ENCODE data around the gene BMP7.
"Not testable (repeated sequence)": the region's sequence is repeated elsewhere in the genome, so short reads cannot be mapped to it uniquely, and the experiment has no call there.

BMP7 gene

GRCh38 chr20:57209413-57209812 lies 57.0 kb downstream of the BMP7 start:
- no peak for DNase-seq

- no peak for DNase-seq
Observed at GRCh38 chr20:57208198-57208597, 58.2 kb downstream of the BMP7 start.

GRCh38 chr20:57207251-57207650 lies 59.2 kb downstream of the BMP7 start:
- no peak for DNase-seq

- no peak for DNase-seq
Observed at GRCh38 chr20:57205606-57206219, 60.7 kb downstream of the BMP7 start.

GRCh38 chr20:57203986-57204385 lies 62.5 kb downstream of the BMP7 start:
- DNase-seq: no peak

- DNase-seq: no peak
Observed at GRCh38 chr20:57203204-57203603, 63.2 kb downstream of the BMP7 start.

GRCh38 chr20:57202309-57202708 lies 64.1 kb downstream of the BMP7 start:
- DNase-seq: no peak

- DNase-seq: no peak
Observed at GRCh38 chr20:57200882-57201695, 65.4 kb downstream of the BMP7 start.

- no peak for DNase-seq
Observed at GRCh38 chr20:57199656-57200405, 66.6 kb downstream of the BMP7 start.

- no peak for DNase-seq
Observed at GRCh38 chr20:57198132-57199072, 68.0 kb downstream of the BMP7 start.

- no peak for DNase-seq
Observed at GRCh38 chr20:57197352-57198131, 68.9 kb downstream of the BMP7 start.

GRCh38 chr20:57195469-57196100 lies 70.9 kb downstream of the BMP7 start:
- DNase-seq: no peak

GRCh38 chr20:57195023-57195422 lies 71.4 kb downstream of the BMP7 start:
- DNase-seq: no peak

- DNase-seq: no peak
Observed at GRCh38 chr20:57194154-57194553, 72.3 kb downstream of the BMP7 start.

GRCh38 chr20:57193094-57193493 lies 73.3 kb downstream of the BMP7 start:
- no peak for DNase-seq

- no peak for DNase-seq
Observed at GRCh38 chr20:57192311-57192710, 74.1 kb downstream of the BMP7 start.

GRCh38 chr20:57191265-57191638 lies 75.2 kb downstream of the BMP7 start:
- DNase-seq: not testable (repeated sequence)

GRCh38 chr20:57190536-57191264 lies 75.7 kb downstream of the BMP7 start:
- DNase-seq: no peak

- DNase-seq: no peak
Observed at GRCh38 chr20:57189713-57190112, 76.7 kb downstream of the BMP7 start.

GRCh38 chr20:57188576-57189079 lies 77.8 kb downstream of the BMP7 start:
- DNase-seq: no peak

Data from stimulated activated CD4-positive, alpha-beta T cell treated with anti-CD3 and anti-CD28 coated beads, Interleukin-2, amount 100 ng/mL, for 24 hours (primary cell).